Dedifferentiated amniotic fluid mesenchymal stem cell (primary cell): Measurements from ENCODE around the gene FCMR.
"Not testable (repeated sequence)": the region's sequence is repeated elsewhere in the genome, so short reads cannot be mapped to it uniquely, and the experiment has no call there.

Experiments
- DNase-seq: peaks from one replicate; pipeline ENCODE4 v3.0.0-alpha.2; 2016; ENCODE audit errors: extremely low spot score

The FCMR gene

DNA sequence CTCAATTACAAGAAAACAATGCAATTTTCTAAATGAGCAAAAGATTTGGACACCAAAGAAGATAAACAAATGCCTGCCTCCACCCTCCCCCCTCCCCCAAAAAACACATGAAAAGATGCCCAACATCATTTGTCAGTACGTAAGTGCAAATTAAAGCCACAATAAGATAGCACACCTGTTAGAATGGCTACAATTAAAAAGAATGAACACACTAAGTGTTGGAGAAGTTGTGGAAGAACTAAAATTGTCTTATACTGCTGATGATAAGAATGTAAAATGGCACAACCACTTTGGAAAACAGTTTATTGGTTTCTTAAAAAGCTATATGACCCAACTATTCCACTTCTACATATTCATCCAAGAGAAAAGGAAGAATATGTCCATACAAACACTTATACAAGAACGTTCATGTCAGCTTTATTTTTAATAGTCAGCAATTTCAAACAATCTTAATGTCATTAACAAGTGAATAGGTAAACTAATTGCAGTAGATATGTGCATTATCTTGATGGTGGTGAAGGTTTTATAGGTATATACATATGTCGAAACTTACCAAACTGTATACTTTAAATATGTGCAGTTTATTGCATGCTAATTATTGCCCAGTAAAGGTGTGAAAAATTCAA lies 45.9 kb downstream of the FCMR start:
- DNase-seq, result no peak

DNA sequence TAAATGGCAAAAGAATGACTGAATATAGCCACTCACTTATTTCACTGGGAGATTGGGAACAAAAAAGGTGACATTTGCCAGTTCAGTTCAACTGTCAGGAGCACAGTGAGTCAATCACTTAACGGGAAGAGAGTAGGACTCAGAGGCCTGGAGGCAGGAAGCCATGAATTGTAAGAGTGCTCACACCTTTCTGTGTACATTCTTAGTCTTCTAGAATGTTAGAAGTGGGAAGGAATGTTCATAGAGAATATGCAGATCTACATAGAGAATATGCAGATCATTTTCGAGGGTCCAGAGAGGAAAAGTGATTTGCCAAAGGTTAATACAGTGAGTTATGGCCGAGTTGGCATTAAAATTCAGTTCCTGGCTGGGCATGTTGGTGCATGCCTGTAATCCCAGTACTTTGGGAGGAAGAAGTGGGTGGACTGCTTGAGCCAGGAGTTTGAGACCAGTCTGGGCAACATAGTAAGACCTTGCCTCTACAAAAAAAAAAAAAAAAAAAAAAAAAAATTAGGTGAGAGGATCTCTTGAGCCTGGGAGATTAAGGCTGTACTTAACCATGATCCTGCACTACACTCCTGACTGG lies 48.0 kb downstream of the FCMR start:
- DNase-seq, result no peak

DNA sequence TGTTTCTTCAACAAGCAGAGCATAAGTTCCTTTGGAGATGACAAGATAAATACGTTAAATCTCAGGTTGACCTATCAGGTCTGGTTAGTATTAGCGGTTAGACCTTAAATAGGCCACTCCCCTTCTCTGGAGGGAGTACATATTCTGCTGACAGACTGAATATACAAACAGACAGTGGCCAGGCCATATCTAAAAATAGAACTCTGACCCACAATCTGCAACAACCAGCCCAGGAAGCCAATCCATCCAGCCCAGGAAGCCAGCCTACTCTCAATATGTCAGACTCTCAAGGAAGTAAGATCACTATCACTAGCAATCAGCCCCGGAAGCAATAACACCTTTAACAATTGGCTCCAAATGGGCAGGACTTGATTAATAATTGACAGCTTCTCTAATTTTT lies 49.6 kb downstream of the FCMR start:
- no peak for DNase-seq

DNA sequence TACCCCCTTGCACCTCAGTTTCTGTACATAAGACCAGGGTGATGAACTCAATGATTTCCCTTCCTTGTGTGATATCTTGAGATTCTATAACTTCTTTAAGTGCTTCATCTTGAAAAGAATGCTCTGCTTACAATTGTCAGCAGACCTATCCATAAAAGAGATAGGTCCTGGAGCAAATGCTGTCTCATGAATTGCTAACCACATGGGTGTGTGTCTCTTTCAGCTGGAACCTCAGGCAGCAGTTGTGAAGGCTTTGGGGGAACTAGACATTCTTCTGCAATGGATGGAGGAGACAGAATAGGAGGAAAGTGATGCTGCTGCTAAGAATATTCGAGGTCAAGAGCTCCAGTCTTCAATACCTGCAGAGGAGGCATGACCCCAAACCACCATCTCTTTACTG lies 53.5 kb downstream of the FCMR start:
- no peak for DNase-seq

DNA sequence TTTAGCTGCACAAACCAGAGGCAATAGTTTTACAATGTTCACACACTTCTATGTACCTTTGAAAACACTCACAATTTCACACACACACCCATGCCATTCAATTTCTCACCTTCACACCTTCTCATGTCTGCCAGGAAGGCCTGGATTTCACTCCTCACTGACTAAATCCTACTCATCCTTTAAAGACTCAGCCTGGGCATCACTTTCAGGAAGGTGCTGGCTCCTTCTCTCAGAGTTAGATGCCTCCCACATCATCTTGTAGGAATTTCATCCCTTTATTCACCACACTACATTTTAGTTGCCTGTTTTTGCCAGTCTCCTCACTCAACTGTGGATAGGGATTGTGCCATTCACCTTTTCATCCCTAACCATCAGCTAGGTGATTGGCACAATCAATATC lies 54.0 kb downstream of the FCMR start:
- no peak for DNase-seq

DNA sequence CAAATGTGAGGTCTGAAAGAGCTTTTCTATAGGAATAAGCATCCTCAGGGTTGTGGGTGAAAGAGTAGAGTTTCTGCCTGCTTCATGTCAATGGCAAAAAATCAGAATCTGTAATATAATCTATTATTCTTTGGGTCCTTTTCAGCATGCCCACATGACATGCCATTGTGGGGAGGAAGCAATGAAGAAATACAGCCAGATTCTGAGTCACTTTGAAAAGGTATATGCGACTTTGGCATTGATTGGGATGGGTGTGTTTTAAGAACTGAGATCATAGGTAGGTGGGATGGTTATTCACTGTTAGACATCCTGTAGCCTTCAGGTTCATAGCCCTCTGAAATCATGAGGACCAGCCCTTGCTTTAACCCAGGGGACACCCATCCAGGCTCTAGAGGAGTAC lies 54.5 kb downstream of the FCMR start:
- DNase-seq, result no peak

DNA sequence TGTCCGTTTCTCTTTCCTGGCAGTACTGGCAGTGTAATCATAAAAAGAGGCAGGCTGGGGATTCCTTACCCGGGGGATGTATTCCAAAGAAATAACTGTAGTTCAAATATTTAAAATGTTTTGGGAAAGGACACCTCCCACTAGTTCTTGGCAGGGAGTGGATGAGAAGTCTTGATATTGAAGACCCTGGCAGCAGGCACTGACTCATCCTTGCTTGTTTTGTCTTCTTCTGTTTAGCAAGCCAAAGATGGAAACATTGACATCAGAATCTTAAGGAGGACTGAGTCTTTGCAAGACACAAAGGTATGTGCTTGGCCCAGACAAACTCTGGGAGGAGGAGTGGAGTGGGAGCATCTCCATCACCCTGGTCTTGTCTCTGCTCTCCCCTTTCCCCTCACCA lies 55.7 kb downstream of the FCMR start:
- DNase-seq, result no peak

DNA sequence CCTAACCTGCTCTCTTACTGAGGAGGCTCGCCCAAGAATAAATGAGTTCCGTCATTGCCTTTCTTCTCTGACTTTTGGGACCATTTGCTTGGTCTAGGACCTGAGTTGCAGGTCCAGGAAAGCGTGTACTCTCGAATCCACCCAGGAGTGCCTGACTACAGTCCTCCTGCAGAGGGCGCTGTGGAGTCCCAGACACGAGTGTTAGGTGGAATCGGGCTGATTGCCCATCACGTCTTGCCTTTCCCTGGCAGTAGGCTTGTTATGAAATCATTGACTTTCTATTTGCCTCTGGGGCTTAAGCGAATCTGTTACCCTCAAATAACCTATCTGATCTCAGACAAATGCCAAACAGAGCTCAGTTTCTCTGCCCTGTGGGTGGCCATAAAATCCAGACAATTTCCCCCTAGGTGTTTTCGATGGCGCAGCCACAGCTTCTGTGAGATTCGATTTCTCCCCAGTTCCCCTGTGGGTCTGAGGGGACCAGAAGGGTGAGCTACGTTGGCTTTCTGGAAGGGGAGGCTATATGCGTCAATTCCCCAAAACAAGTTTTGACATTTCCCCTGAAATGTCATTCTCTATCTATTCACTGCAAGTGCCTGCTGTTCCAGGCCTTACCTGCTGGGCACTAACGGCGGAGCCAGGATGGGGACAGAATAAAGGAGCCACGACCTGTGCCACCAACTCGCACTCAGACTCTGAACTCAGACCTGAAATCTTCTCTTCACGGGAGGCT lies 56.6 kb downstream of the FCMR start, which contains the start of gene IL20:
Gene IL20, plus strand, starts transcription at position 685 of the 733 bp plus-strand sequence. CDS start 230 bp downstream, outside the sequence.
- DNase-seq, result peak; percentile 59

DNA sequence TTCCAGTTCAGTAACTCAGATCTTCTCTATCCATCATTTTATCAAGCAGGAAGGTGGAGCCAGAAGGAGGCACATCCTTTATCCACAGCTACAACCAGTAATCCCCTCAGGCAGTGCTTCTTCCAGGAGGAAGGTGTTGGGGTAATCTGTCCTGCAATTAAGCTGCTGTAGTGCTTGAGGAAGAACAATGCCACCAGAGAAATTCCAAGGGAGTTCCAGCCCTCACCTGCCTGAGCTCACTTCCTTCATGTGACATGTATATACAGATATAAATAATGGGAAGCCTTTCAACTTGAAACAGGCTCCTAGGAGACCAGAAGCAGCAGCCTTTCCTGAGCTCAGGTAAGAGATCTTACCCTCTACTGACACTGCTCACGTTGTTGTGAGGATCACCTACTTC lies 58.5 kb downstream of the FCMR start:
- no peak for DNase-seq

DNA sequence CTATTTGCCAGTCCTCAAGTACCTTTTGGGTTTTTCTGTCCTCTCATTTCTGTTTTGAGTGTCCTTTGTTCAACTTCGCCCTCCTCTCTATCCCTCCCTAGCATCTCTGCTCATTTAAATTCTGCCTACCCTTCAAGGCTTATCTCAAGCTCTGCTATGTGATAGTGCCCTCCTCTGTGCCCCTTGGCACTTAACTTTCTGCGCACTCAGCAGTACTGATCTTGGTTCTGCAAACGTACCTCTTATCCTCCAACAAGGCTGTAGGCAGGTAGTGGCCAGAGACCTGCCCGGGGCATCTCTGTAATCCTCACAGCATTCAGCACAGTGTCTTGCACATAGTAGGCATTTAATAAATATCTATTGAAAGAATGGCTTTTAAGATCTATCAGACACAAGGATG lies 61.6 kb downstream of the FCMR start:
- no peak for DNase-seq

DNA sequence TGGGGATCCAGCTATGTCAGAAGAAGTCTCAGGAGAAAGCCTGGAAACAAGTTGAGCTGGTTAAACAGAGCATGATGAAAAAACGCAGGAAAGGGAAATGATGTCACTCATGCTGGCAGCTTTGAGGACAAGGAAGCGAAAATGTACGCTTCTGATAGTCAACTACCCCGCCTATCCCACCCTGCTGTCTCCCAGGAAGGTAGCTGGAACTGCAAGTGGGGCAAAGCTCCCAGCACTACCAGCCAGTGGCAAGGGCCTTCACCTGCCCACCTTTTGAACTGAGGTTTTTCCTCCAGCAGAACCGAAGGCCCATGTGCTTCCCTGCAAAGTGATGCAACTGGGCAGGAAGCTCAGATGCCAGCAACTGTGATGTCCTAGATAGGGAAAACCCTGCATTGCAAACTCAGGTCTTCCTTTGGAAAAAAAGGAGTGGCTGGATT lies 62.6 kb downstream of the FCMR start:
- DNase-seq, result no peak

DNA sequence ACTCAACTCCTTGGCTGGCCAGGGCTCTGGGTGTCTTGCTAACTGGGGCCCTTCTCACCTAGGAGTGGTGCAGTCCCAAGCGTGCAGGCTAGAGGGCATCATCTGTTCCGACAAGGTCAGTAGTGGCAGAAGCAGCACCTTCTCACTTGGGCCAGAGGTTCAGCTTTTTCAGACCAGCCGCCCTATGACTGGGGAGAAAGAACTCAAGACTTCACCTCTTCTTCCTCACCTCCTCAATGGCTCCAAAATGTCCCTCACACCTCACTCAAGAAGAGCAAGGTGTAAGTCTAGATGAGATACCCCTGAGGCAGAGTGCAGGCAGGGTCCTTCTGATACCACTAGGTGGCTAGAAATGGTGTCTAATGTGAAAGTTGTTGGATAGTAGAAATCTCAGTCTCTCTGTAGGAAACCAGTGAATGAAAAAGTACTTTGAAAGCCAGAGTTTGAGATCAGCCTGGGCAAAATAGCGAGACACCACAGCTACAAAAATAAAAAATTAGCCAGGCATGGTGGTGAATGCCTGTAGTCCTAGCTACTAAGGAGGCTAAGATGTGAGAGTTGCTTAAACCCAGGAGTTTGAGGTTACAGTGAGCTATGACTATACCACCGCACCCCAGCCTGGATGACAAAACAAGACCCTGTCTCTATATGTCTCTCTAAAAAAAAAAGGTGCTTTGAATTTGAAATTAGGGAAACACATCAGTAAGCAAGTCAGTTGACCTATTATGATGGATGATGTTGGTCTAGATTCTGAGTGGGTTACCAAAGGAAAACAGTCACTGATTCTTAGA lies 64.9 kb downstream of the FCMR start:
- DNase-seq, result no peak

DNA sequence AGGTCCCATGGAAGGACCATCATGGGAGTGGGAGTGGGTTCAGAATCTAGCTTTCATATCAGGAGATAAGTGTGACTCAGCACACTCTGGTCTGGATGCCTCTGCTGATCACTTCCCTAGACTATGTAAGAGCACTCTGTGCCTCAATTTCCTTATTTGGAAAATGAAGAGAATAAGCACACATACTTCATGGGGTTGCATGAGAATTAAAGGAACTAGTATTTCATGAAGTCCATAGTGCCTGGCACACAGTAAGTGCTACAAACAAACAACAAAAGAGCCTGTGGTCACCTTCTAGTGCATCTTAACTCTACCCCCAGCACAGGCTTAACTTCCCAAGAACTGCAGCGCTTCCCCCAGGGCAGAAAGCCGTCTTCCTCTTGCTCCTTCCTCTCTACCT lies 65.9 kb downstream of the FCMR start:
- DNase-seq, result no peak

DNA sequence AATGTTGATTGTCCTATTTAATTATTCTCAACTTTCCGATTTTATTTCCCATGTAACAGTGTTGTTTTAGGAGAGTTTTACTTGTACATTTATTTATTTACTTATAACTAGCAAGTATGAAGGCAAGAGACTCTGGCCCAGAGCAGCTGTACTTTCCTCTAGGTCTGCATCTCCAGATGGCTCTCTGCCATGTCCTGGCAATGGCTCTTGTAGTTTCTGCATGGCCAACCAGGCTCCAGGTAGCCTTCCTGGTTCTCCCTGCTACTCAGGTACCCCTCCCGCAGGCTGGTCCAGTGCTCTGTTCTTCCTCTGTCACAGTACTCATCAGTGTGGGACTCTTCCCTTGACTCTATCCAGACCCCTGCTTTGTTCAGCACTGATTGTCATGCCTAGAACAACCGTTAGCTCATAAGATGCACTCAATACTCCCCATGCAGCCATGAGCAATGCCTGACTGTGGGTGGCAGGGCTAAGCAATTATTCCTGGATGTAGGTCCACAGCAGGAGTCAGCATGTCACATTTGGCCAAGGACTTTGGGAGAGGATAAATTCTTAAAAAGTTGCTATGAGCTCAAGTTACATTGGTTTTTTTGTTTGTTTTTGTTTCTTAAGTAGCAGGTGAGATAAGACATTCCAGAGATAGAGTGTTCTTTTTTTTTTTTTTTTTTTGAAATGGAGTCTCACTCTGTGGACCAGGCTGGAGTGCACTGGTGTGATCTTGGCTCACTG lies 67.2 kb downstream of the FCMR start:
- no peak for DNase-seq

DNA sequence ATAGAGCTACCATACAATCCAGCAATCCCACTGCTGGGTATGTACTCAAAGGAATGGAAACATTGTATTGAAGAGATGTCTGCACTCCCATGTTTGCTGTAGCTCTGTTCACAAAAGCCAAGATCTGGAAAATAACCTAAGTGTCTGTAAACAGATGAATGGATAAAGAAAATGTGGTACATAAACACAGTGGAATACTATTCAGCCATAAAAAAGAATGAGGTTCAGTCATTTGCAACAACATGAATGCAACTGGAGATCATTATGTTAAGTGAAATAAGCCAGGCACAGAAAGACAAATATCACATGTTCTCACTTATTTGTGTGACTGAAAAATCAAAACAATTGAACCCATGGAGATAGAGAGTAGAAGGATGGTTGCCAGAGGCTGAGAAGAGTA lies 68.0 kb downstream of the FCMR start:
- not testable (repeated sequence) for DNase-seq
